Thyroid gland (tissue), 4 donors: ENCODE data around the gene TRIM39. TPM values are rescaled to one million over a fixed set of nuclear protein-coding genes. Genes with fewer than 3 reads are reported as not detected.
A peak's percentile ranks its signal among the peaks of the same experiment; 100 is the strongest.

ENCODE experiments used
- DNase-seq, 2 donors: peaks; one replicate each; pipeline ENCODE4 v3.0.0-alpha.2; 2019
- H3K27ac ChIP-seq, 3 donors: fragments of 200-600 bp; sonication (generic); 1 replicate in 2 of 3; 2 replicates in 1 of 3; pipeline ENCODE4 v1.5.1; 2016 to 2019; ENCODE audit warnings: mild to moderate bottlenecking in 1 of 3, moderate library complexity in 1 of 3
- H3K27me3 ChIP-seq: fragments of 200-600 bp; sonication (generic); one replicate; pipeline ENCODE4 v1.5.1; 2019
- H3K36me3 ChIP-seq, 2 donors: fragments of 200-600 bp; sonication (generic); one replicate each; pipeline ENCODE4 v1.5.1; 2016 to 2019
- H3K4me1 ChIP-seq, 2 donors: fragments of 200-600 bp; sonication (generic); one replicate each; pipeline ENCODE4 v1.5.1; 2017 to 2019
- H3K4me3 ChIP-seq, 3 donors: fragments of 200-600 bp; sonication (generic); replicated peaks in 1 of 3; 1 replicate in 2 of 3; 2 replicates in 1 of 3; pipeline ENCODE4 v1.5.1; 2016; ENCODE audit warnings: mild to moderate bottlenecking in 1 of 3
- H3K9me3 ChIP-seq: fragments of 200-600 bp; sonication (generic); one replicate; pipeline ENCODE4 v1.5.1; 2017
- CTCF ChIP-seq, 6 experiments: fragments of 200-600 bp in 3 of 6; fragments of 450-650 bp in 3 of 6; sonication (generic) in 3 of 6; IDR thresholded peaks; one replicate each; pipeline ENCODE4 v1.5.1; 2016 to 2019; ENCODE audit warnings: antibody characterized with exemption in 6 of 6, mild to moderate bottlenecking in 2 of 6, inconsistent platforms in 1 of 6, moderate library complexity in 1 of 6
- POLR2A ChIP-seq, 2 donors: fragments of 450-650 bp; IDR thresholded peaks; one replicate each; pipeline ENCODE4 v1.6.1; 2017; ENCODE audit warnings: antibody characterized with exemption in 2 of 2, mild to moderate bottlenecking in 2 of 2, moderate library complexity in 1 of 2
- WGBS, 2 donors: methylation state at CpG; one replicate each; pipeline ENCODE4 v1.1.5; 2017; 5-methylcytosine and 5-hydroxymethylcytosine counted together
- intact Hi-C: fragments of 100-400 bp; cut with DNase I; formaldehyde crosslinking; loops from one replicate; pipeline ENCODE4 v1.15.1; 2023
- total RNA-seq, 4 donors: library from RNA; depleted of rRNA; stranded (reverse); fragments of >200 nt; gene quantifications; one replicate each; pipeline ENCODE4 v1.2.3, GENCODE V29; 2016

Gene TRIM39
- total RNA-seq, 4 donors from 2014 or later = 23.5 to 28.5 (median 25.8) TPM

- Histone ChIP-seq H3K27ac (no peak overlapping the region), H3K36me3 (peaks cover 50 to 60% of the 10 kb centered on the region in 2 donors)
- TF ChIP-seq CTCF (IDR thresholded peaks at IDR 0.05) (no peak), POLR2A (IDR thresholded peaks at IDR 0.05) (no peak)
Observed at GRCh38 chr6:30334075-30334783, 7.5 kb downstream of the TRIM39 start.

GRCh38 chr6:30340589-30341054 is 13.9 kb downstream of the TRIM39 start:
- Histone ChIP-seq H3K27ac (no peak overlapping the region), H3K4me3 (no peak overlapping the region), H3K36me3 (peaks cover 46 to 49% of the 10 kb centered on the region in 2 donors), H3K4me1 (peaks cover 0 to 7% of the 10 kb centered on the region in 2 donors), H3K27me3 (no peaks in the 10 kb centered on the region), H3K9me3 (no peaks in the 10 kb centered on the region)
- TF ChIP-seq CTCF (IDR thresholded peaks at IDR 0.05) (no peak), POLR2A (IDR thresholded peaks at IDR 0.05) (no peak)
- intact Hi-C loops = no loop called here
- DNase-seq = no peak
- 97 to 98% methylated on average over 6 of the region's 6 CpGs for WGBS, 2 donors

More at GRCh38 chr6:30334075-30334783, 7.5 kb downstream of the TRIM39 start:
- Histone ChIP-seq H3K4me1 (no peaks in the 10 kb centered on the region), H3K4me3 (no peak overlapping the region), H3K27me3 (no peaks in the 10 kb centered on the region), H3K9me3 (no peaks in the 10 kb centered on the region)
- DNase-seq = no peak
- WGBS, 2 donors = 88 to 99% methylated on average over 2 of the region's 2 CpGs
- intact Hi-C loops = no loop called here

DNA sequence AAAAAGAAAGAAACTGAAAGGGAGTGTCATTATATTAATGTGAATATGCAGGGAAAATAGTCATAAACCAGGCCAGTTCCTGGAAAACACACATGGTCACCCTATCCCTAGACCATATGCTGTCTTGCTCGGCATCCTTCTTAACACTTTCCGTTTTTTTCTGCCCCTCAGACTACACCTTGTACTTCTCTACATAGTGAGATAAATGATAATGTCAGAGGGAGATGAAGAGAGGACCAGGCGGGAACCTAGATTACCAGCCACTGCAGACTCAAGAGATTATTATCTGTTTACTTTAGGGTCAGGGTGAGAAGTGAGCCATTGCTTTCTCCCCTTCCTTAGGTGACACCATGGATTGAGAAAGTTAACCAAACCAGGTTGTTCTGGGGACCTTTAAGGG is 14.5 kb downstream of the TRIM39 start:
- H3K4me1 ChIP-seq = peaks cover 0 to 11% of the 10 kb centered on the region in 2 donors
- 93 to 98% methylated on average over 3 of the region's 3 CpGs for WGBS, 2 donors
- H3K36me3 ChIP-seq = peaks cover 41 to 43% of the 10 kb centered on the region in 2 donors
- H3K27ac ChIP-seq = no peak overlapping the region
- no peaks in the 10 kb centered on the region for H3K9me3 ChIP-seq
- DNase-seq = no peak
- H3K27me3 ChIP-seq = no peaks in the 10 kb centered on the region
- no peak overlapping the region for H3K4me3 ChIP-seq
- no peak for TF ChIP-seq CTCF (IDR thresholded peaks at IDR 0.05)
- no peak for TF ChIP-seq POLR2A (IDR thresholded peaks at IDR 0.05)
- intact Hi-C loops = no loop called here

DNA sequence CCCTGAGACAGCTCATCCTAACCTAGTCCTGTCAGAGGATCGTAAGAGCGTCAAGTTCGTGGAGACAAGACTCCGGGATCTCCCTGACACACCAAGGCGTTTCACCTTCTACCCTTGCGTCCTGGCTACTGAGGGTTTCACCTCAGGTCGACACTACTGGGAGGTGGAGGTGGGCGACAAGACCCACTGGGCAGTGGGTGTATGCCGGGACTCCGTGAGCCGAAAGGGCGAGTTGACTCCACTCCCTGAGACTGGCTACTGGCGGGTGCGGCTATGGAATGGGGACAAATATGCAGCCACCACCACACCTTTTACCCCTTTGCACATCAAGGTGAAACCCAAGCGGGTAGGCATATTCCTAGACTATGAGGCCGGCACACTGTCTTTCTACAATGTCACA is 15.0 kb downstream of the TRIM39 start:
- Histone ChIP-seq H3K27me3 (no peaks in the 10 kb centered on the region), H3K27ac (no peak overlapping the region), H3K9me3 (no peaks in the 10 kb centered on the region), H3K4me1 (peaks cover 0 to 11% of the 10 kb centered on the region in 2 donors), H3K4me3 (no peak overlapping the region), H3K36me3 (peaks cover 37 to 43% of the 10 kb centered on the region in 2 donors)
- no peak for TF ChIP-seq POLR2A (IDR thresholded peaks at IDR 0.05)
- 93 to 95% methylated on average over 16 of the region's 16 CpGs for WGBS, 2 donors
- intact Hi-C loops = no loop called here
- DNase-seq = no peak

- Histone ChIP-seq H3K27ac (peak overlapping the region in 2 of 3 donors; percentile 83 to 84), H3K4me3 (peak overlapping the region in 1 of 3 donors; percentile 79), H3K4me1 (peaks cover 0 to 11% of the 10 kb centered on the region in 2 donors), H3K9me3 (no peaks in the 10 kb centered on the region), H3K36me3 (peaks cover 15 to 30% of the 10 kb centered on the region in 2 donors), H3K27me3 (no peaks in the 10 kb centered on the region)
- TF ChIP-seq POLR2A (IDR thresholded peaks at IDR 0.05) (no peak), CTCF (IDR thresholded peaks at IDR 0.05) (no peak)
- intact Hi-C loops = no loop called here
- WGBS, 2 donors = 60 to 62% methylated on average over 4 of the region's 4 CpGs
- no peak for DNase-seq
Observed at GRCh38 chr6:30344191-30344867, 17.6 kb downstream of the TRIM39 start.
